Measurements from ENCODE around the gene MYOCD. TPM values are rescaled to one million over a fixed set of nuclear protein-coding genes. Genes with fewer than 3 reads are reported as not detected.

The MYOCD gene
- total and polyA plus RNA-seq, 2 of the 13 experiments (the other 11 are each of a cell fraction or from before 2014, with no cell fraction given), result not detected

DNA sequence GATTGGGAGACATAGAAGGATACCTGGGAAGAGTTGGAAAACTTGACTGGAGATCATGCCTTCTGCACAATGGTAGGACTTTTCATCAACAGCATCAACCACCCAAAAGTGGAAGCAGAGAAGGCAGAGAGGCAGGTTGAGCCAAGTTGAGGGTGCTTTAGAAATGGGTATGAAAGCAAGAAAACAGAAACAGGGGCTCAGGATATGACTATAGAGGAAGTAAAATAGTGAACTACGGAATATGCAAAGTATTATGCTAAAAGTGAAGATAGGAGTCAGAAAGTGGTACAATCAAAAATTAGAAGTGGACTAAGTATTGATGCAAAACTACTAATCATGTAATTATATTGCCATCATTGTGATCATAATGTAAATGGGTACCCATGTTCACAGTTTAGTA is 107.5 kb downstream of the MYOCD start:
- H3K9me3 ChIP-seq (ENCODE audit: low read length), result no peaks in the 10 kb centered on the region
- H2AFZ ChIP-seq (ENCODE audit: low read length), result no peak overlapping the region
- intact Hi-C loops (cut with micrococcal nuclease; ENCODE audit: unreplicated experiment), result no loop called here
- TF ChIP-seq ZNF564 (CRISPR knock-in tag; IDR thresholded peaks at IDR 0.05) (no peak), STAG1 (CRISPR knock-in tag; IDR thresholded peaks at IDR 0.05) (no peak), ZEB1 (IDR thresholded peaks at IDR 0.05; ENCODE audit: insufficient replicate concordance, low read depth) (no peak), HOXD1 (CRISPR knock-in tag; IDR thresholded peaks at IDR 0.05) (no peak), MAFG (CRISPR knock-in tag; IDR thresholded peaks at IDR 0.05) (no peak), ELF3 (CRISPR knock-in tag; IDR thresholded peaks at IDR 0.05) (no peak), ZNF619 (CRISPR knock-in tag; IDR thresholded peaks at IDR 0.05) (no peak), SIN3B (IDR thresholded peaks at IDR 0.05; ENCODE audit: low read length) (no peak), CHCHD3 (CRISPR knock-in tag; IDR thresholded peaks at IDR 0.05) (no peak), ESRRA (CRISPR knock-in tag; IDR thresholded peaks at IDR 0.05; ENCODE audit: low read depth) (no peak)
- TF ChIP-seq, protein P1, sequence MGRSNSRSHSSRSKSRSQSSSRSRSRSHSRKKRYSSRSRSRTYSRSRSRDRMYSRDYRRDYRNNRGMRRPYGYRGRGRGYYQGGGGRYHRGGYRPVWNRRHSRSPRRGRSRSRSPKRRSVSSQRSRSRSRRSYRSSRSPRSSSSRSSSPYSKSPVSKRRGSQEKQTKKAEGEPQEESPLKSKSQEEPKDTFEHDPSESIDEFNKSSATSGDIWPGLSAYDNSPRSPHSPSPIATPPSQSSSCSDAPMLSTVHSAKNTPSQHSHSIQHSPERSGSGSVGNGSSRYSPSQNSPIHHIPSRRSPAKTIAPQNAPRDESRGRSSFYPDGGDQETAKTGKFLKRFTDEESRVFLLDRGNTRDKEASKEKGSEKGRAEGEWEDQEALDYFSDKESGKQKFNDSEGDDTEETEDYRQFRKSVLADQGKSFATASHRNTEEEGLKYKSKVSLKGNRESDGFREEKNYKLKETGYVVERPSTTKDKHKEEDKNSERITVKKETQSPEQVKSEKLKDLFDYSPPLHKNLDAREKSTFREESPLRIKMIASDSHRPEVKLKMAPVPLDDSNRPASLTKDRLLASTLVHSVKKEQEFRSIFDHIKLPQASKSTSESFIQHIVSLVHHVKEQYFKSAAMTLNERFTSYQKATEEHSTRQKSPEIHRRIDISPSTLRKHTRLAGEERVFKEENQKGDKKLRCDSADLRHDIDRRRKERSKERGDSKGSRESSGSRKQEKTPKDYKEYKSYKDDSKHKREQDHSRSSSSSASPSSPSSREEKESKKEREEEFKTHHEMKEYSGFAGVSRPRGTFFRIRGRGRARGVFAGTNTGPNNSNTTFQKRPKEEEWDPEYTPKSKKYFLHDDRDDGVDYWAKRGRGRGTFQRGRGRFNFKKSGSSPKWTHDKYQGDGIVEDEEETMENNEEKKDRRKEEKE (IDR thresholded peaks at IDR 0.05), result no peak
- TF ChIP-seq, protein P2, sequence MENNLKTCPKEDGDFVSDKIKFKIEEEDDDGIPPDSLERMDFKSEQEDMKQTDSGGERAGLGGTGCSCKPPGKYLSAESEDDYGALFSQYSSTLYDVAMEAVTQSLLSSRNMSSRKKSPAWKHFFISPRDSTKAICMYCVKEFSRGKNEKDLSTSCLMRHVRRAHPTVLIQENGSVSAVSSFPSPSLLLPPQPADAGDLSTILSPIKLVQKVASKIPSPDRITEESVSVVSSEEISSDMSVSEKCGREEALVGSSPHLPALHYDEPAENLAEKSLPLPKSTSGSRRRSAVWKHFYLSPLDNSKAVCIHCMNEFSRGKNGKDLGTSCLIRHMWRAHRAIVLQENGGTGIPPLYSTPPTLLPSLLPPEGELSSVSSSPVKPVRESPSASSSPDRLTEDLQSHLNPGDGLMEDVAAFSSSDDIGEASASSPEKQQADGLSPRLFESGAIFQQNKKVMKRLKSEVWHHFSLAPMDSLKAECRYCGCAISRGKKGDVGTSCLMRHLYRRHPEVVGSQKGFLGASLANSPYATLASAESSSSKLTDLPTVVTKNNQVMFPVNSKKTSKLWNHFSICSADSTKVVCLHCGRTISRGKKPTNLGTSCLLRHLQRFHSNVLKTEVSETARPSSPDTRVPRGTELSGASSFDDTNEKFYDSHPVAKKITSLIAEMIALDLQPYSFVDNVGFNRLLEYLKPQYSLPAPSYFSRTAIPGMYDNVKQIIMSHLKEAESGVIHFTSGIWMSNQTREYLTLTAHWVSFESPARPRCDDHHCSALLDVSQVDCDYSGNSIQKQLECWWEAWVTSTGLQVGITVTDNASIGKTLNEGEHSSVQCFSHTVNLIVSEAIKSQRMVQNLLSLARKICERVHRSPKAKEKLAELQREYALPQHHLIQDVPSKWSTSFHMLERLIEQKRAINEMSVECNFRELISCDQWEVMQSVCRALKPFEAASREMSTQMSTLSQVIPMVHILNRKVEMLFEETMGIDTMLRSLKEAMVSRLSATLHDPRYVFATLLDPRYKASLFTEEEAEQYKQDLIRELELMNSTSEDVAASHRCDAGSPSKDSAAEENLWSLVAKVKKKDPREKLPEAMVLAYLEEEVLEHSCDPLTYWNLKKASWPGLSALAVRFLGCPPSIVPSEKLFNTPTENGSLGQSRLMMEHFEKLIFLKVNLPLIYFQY (CRISPR knock-in tag; IDR thresholded peaks at IDR 0.05; ENCODE audit: borderline replicate concordance), result no peak
- TF ChIP-seq, protein P3, sequence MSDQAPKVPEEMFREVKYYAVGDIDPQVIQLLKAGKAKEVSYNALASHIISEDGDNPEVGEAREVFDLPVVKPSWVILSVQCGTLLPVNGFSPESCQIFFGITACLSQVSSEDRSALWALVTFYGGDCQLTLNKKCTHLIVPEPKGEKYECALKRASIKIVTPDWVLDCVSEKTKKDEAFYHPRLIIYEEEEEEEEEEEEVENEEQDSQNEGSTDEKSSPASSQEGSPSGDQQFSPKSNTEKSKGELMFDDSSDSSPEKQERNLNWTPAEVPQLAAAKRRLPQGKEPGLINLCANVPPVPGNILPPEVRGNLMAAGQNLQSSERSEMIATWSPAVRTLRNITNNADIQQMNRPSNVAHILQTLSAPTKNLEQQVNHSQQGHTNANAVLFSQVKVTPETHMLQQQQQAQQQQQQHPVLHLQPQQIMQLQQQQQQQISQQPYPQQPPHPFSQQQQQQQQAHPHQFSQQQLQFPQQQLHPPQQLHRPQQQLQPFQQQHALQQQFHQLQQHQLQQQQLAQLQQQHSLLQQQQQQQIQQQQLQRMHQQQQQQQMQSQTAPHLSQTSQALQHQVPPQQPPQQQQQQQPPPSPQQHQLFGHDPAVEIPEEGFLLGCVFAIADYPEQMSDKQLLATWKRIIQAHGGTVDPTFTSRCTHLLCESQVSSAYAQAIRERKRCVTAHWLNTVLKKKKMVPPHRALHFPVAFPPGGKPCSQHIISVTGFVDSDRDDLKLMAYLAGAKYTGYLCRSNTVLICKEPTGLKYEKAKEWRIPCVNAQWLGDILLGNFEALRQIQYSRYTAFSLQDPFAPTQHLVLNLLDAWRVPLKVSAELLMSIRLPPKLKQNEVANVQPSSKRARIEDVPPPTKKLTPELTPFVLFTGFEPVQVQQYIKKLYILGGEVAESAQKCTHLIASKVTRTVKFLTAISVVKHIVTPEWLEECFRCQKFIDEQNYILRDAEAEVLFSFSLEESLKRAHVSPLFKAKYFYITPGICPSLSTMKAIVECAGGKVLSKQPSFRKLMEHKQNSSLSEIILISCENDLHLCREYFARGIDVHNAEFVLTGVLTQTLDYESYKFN (CRISPR knock-in tag; conservative IDR thresholded peaks at IDR 0.05), result no peak
- no peaks in the 10 kb centered on the region for H3K79me2 ChIP-seq (ENCODE audit: insufficient read depth, low read length)
- H3K4me2 ChIP-seq (ENCODE audit: low read depth, low read length), result no peak overlapping the region
- DNase-seq (ENCODE audit: low spot score) (no peak), FAIRE-seq (no peak), ATAC-seq (no peak)
- BruUV-seq (replicated peaks), result no TSS peak
- in situ Hi-C loops (cut with HindIII; ENCODE audit: extremely low pct_ligation_motif_present, low pct_unique_long_range_greater_than_20kb), result no loop called here
- no peaks in the 10 kb centered on the region for H3K27me3 ChIP-seq (ENCODE audit: control insufficient read depth in 1 of 2, insufficient read depth in 2 of 2, low read length in 2 of 2)
- no peak overlapping the region for H3K27ac ChIP-seq (ENCODE audit: extremely low read length, insufficient read depth, low read length)
- 0% methylated on average over 1 of the region's 1 CpG for WGBS (ENCODE audit: low lambda C conversion rate)
- CTCF ChIA-PET (ENCODE audit: low intra/inter-chr PET ratio, low total read pairs), result no interaction called here
- no peak overlapping the region for H3K9ac ChIP-seq (ENCODE audit: insufficient read depth, low read depth, low read length)
- no peak overlapping the region for H3K4me3 ChIP-seq (replicated peaks in 1 of 3; ENCODE audit: insufficient read depth in 1 of 3, low read depth in 2 of 3, low read length in 3 of 3)
- H3K4me1 ChIP-seq (ENCODE audit: insufficient read depth, low read length), result no peaks in the 10 kb centered on the region
- no peaks in the 10 kb centered on the region for H3K36me3 ChIP-seq (replicated peaks in 1 of 2; ENCODE audit: control insufficient read depth in 1 of 2, insufficient read depth in 2 of 2, low read length in 2 of 2)
- H4K20me1 ChIP-seq (ENCODE audit: insufficient read depth, low read length), result no peaks in the 10 kb centered on the region
- POLR2A ChIA-PET, result no interaction called here

Data from HepG2 (cell line).